Heart right ventricle (tissue), 16 donors: Measurements from ENCODE around the gene OMA1. TPM values are rescaled to one million over a fixed set of nuclear protein-coding genes. Genes with fewer than 3 reads are reported as not detected.
"Not testable (repeated sequence)": the region's sequence is repeated elsewhere in the genome, so short reads cannot be mapped to it uniquely, and the experiment has no call there.

Experiments
- ATAC-seq, 8 donors: fragments of 200-7000 bp; cut with Tn5 transposase; one replicate each; pipeline ENCODE4 v1.9.1; 2020; ENCODE audit warnings: mild to moderate bottlenecking in 8 of 8, moderate library complexity in 8 of 8, moderate number of reproducible peaks in 1 of 8
- DNase-seq, 2 donors: peaks; one replicate each; pipeline ENCODE4 v3.0.0-alpha.2; 2020
- H3K27ac ChIP-seq, 10 donors: fragments of 200-600 bp; sonication (generic) in 2 of 10; one replicate each; pipeline versions ENCODE4 v1.5.0 to v1.8.0; 2020 to 2022; ENCODE audit warnings: mild to moderate bottlenecking in 3 of 10
- H3K27me3 ChIP-seq, 7 donors: fragments of 200-600 bp; one replicate each; pipeline ENCODE4 v1.8.0; 2021 to 2022; ENCODE audit warnings: mild to moderate bottlenecking in 2 of 7
- H3K36me3 ChIP-seq, 9 donors: fragments of 200-600 bp; sonication (generic) in 1 of 9; one replicate each; pipeline versions ENCODE4 v1.5.0 to v1.8.0; 2020 to 2022; ENCODE audit warnings: mild to moderate bottlenecking in 2 of 9
- H3K4me1 ChIP-seq, 9 donors: fragments of 200-600 bp; sonication (generic) in 1 of 9; one replicate each; pipeline versions ENCODE4 v1.5.0 to v1.8.0; 2020 to 2022; ENCODE audit warnings: mild to moderate bottlenecking in 4 of 9
- H3K4me3 ChIP-seq, 10 donors: fragments of 200-600 bp; sonication (generic) in 2 of 10; one replicate each; pipeline versions ENCODE4 v1.5.0 to v1.8.0; 2020 to 2022; ENCODE audit warnings: mild to moderate bottlenecking in 7 of 10, moderate library complexity in 2 of 10
- H3K9me3 ChIP-seq, 11 donors: fragments of 200-600 bp in 10 of 11; sonication (generic) in 2 of 11; one replicate each; pipeline versions ENCODE4 v1.5.0 to v1.8.0; 2013 to 2022; ENCODE audit warnings: mild to moderate bottlenecking in 2 of 11, control low read depth in 1 of 11, moderate library complexity in 1 of 11
- CTCF ChIP-seq, 9 donors: fragments of 200-600 bp; sonication (generic) in 2 of 9; IDR thresholded peaks; one replicate each; pipeline versions ENCODE4 v1.5.0 to v1.8.0; 2021 to 2022; ENCODE audit warnings: antibody characterized with exemption in 9 of 9, mild to moderate bottlenecking in 5 of 9, moderate library complexity in 1 of 9
- WGBS, 2 donors: extraction: QIAGEN DNeasy Blood & Tissue Kit; methylation state at CpG; one replicate each; pipeline ENCODE4 v1.1.7; 2013; ENCODE audit warnings: inconsistent platforms in 1 of 2; 5-methylcytosine and 5-hydroxymethylcytosine counted together
- intact Hi-C, 10 donors: fragments of 100-400 bp; cut with DNase I; formaldehyde crosslinking; loops; one replicate each; pipeline versions ENCODE4 v1.11.1 to v1.14.2; 2022
- polyA plus RNA-seq, 2 donors: library from polyadenylated mRNA; stranded (reverse); fragments of 200-250 nt; gene quantifications; one replicate each; pipeline ENCODE4 v1.2.3, GENCODE V29; 2013
- total RNA-seq, 10 donors: library from RNA; stranded (reverse); fragmentation: NEBNext Ultra II Directional in 3 of 10; extraction: Animal tissue kit (Norgen Biotek cat#: 25700) in 3 of 10; gene quantifications; one replicate each; pipeline versions ENCODE4 v1.2.1 to v1.2.4, GENCODE V29; 2021 to 2023
- donor health status: Arrhythmogenic right ventricular cardiomyopathy.
- donor health status: ischemic (EF 13 %, LVEDD 7.1; RV severe dilation, severe dysfunction).
- donor health status: healthy with polysubstance abuse.
- donor health status: DM: no; HTN: yes; CAD: no.
- donor health status: DM: no; HTN: no; CAD: no.
- donor health status: ischemic (EF 25% LVEDD 6.9; RV normal size, moderate dysfunction).
- donor health status: ischemic (EF 25% LVEDD 5.7; RV mildly dilated, moderate dysfunction).
- donor health status: healthy.
- donor health status: DM: yes; HTN: yes; CAD: no.
- donor health status: Ischemic cardiomyopathy.
- donor health status: ischemic (EF 35%, LVEDD 5.7; RV mildly dilated, moderate dysfunction).
- donor health status: nonischemic (EF 11% LVEDD 7.7; RV severe dilation, severe dysfunction).
- donor health status: DM: yes; HTN: yes; CAD: no.
- donor health status: PGD.
- donor health status: ischemic (EF 29% LVEDD 5.4; RV normal size, mild dysfunction).
- donor health status: nonischemic (EF 23%, LVEDD 6.1; RV moderate dilation, normal function).

The OMA1 gene
- total and polyA plus RNA-seq, 12 donors: 8.2 to 50.9 (median 34.1) TPM

DNA sequence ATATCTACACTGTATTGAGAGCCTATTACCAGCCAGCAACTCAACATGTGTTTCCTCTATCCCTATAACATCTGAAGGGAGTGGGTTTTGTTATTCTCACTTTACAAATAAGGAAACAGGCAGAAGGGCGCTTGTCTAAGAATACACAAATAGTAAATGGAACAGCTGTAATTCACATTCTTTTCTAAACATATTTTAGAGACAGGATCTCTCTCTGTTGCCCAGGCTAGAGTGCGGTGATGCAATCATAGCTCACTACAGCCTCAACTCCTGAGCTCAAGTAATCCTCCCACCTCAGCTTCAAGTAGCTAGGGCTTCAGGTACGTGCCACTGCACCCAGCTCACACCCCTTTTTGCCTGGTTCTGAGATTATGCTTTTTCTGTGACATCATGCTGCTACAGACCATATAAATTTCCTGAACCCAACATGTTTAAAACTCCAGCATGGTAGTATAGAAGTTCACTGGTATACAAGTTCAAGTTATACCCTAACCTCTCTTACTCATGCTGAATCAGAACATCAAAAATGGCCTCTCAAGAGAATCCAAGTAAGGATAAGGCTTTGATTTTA is 39.1 kb upstream of the OMA1 start:
- no peak overlapping the region for H3K4me3 ChIP-seq
- TF ChIP-seq CTCF (IDR thresholded peaks at IDR 0.05): no peak
- ATAC-seq: no peak
- peaks cover 0 to 29% (median 6%) of the 10 kb centered on the region in 9 donors for H3K4me1 ChIP-seq
- no peak for DNase-seq
- H3K9me3 ChIP-seq: no peaks in the 10 kb centered on the region
- 33 to 36% methylated on average over 3 of the region's 3 CpGs for WGBS, 2 donors
- H3K27ac ChIP-seq: no peak overlapping the region
- intact Hi-C loops: no loop called here
- peaks cover 0 to 7% (median 0%) of the 10 kb centered on the region in 7 donors for H3K27me3 ChIP-seq
- H3K36me3 ChIP-seq: no peaks in the 10 kb centered on the region

DNA sequence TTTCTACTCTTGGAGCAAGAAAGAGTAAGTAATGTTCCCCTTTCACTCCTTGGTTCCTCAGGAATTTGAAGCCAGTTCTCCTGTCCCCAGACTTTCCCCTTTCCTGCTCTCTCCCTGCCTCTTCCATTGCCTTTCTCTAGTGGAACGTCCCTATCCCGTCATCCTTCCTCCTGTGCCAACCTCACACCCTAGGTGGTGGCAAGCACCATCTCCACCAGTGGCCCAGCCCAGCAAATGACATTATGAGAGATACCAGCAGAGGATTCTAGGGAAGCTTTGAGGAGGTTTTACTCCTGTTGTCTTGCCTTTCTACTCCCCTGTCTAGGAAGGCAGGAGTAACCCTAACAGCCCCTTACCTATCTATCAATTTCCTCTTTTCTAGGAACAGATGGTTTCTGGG is 38.6 kb upstream of the OMA1 start:
- intact Hi-C loops: no loop called here
- peaks cover 0 to 29% (median 6%) of the 10 kb centered on the region in 9 donors for H3K4me1 ChIP-seq
- H3K27me3 ChIP-seq: peaks cover 0 to 7% (median 0%) of the 10 kb centered on the region in 7 donors
- no peaks in the 10 kb centered on the region for H3K36me3 ChIP-seq
- no peaks in the 10 kb centered on the region for H3K9me3 ChIP-seq
- 28 to 33% methylated on average over 2 of the region's 2 CpGs for WGBS, 2 donors
- TF ChIP-seq CTCF (IDR thresholded peaks at IDR 0.05): no peak
- no peak for ATAC-seq
- no peak overlapping the region for H3K4me3 ChIP-seq
- no peak for DNase-seq
- H3K27ac ChIP-seq: peak overlapping the region in 1 of 10 donors; percentile 12

- peaks cover 0 to 7% (median 0%) of the 10 kb centered on the region in 7 donors for H3K27me3 ChIP-seq
- H3K36me3 ChIP-seq: no peaks in the 10 kb centered on the region
- WGBS, 2 donors: 30 to 33% methylated on average over 8 of the region's 8 CpGs
- peaks cover 0 to 29% (median 6%) of the 10 kb centered on the region in 9 donors for H3K4me1 ChIP-seq
- H3K4me3 ChIP-seq: no peak overlapping the region
- peak in 1 of 2 donors; percentile 20 for DNase-seq
- TF ChIP-seq CTCF (IDR thresholded peaks at IDR 0.05): no peak
- ATAC-seq: peak in 6 of 8 donors; percentile 19 to 90 (median 62)
- H3K9me3 ChIP-seq: no peaks in the 10 kb centered on the region
- H3K27ac ChIP-seq: peak overlapping the region in 1 of 10 donors; percentile 66
- intact Hi-C loops: no loop called here
Measured at GRCh38 chr1:58584082-58584895, 37.8 kb upstream of the OMA1 start.

DNA sequence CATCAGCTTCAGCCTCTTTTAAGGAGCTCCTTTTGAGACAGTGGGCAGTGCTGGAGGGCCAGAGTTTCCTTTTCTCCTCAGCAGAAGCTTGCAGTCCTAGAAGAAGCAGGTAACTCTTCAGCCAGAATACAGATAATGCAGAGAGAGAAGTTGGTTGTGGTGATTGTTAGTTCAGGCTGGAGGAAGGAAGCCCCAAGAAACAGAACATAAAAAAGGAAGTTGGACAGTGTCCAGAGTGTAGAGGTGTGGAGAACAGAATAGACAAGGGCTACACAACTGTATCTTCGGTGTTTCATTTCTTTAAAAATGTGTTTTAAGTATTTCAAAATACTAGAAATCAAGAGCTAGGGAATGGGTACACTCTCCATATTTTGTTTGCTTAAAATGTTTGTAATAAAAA is 37.0 kb upstream of the OMA1 start:
- DNase-seq (no peak), ATAC-seq (peak in 2 of 8 donors; percentile 39 to 63)
- no peaks in the 10 kb centered on the region for H3K9me3 ChIP-seq
- no peaks in the 10 kb centered on the region for H3K36me3 ChIP-seq
- H3K4me1 ChIP-seq: peaks cover 0 to 29% (median 6%) of the 10 kb centered on the region in 9 donors
- WGBS, 2 donors: 52 to 69% methylated on average over 1 of the region's 1 CpG
- peak overlapping the region in 1 of 10 donors; percentile 66 for H3K27ac ChIP-seq
- TF ChIP-seq CTCF (IDR thresholded peaks at IDR 0.05): no peak
- peaks cover 0 to 12% (median 0%) of the 10 kb centered on the region in 7 donors for H3K27me3 ChIP-seq
- H3K4me3 ChIP-seq: peak overlapping the region in 1 of 10 donors; percentile 1
- intact Hi-C loops: no loop called here

DNA sequence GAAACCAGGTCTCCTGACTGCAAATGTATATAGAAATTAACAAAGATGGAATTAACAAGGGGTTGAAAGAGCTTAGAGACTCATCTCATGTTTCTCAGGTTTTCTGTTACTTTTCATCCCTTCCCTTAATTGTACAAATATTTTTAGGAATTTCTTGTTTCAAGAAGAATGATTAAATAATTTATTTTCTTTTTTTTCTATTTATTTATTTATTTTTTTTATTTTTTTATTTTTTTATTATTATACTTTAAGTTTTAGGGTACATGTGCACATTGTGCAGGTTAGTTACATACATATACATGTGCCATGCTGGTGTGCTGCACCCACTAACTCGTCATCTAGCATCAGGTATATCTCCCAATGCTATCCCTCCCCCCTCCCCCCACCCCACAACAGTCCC is 35.6 kb upstream of the OMA1 start:
- intact Hi-C loops, H3K36me3 ChIP-seq, DNase-seq, ATAC-seq, H3K4me3 ChIP-seq, H3K9me3 ChIP-seq, H3K27ac ChIP-seq: not testable (repeated sequence)
- Histone ChIP-seq H3K4me1 (peaks cover 0 to 36% (median 7%) of the 10 kb centered on the region in 9 donors), H3K27me3 (peaks cover 0 to 26% (median 7%) of the 10 kb centered on the region in 7 donors)
- WGBS, 2 donors: 92% methylated on average over 1 of the region's 1 CpG; no CpG with 5 or more reads in 1 of the 2 donors
